Astrocyte (in vitro differentiated cells and primary cell): ENCODE data around the gene TMUB1. TPM values are rescaled to one million over a fixed set of nuclear protein-coding genes. Genes with fewer than 3 reads are reported as not detected.

Experiments
- DNase-seq: peaks from one replicate; pipeline ENCODE4 v3.0.0-alpha.2; 2010; ENCODE audit warnings: low read depth
- FAIRE-seq: peaks from 2 replicates; lab custom pipeline; 2011; peaks lifted over from hg19 to GRCh38; lab: Jason Lieb, UNC
- H2AFZ ChIP-seq: 2 replicates; pipeline ENCODE4 v1.6.0; 2012; ENCODE audit warnings: low read depth, low read length, inconsistent platforms
- H3K27ac ChIP-seq: 2 replicates; pipeline ENCODE4 v1.5.1; 2011; ENCODE audit warnings: low read depth, low read length, inconsistent platforms
- H3K27me3 ChIP-seq: 2 replicates; pipeline ENCODE4 v1.6.0; 2011; ENCODE audit warnings: low read length, inconsistent platforms; ENCODE audit not compliant: insufficient read depth
- H3K36me3 ChIP-seq: 2 replicates; pipeline ENCODE4 v1.5.1; 2011; ENCODE audit warnings: low read length, inconsistent platforms; ENCODE audit not compliant: insufficient read depth
- H3K4me1 ChIP-seq: 2 replicates; pipeline ENCODE4 v1.5.1; 2011; ENCODE audit warnings: low read length, inconsistent platforms; ENCODE audit not compliant: insufficient read depth
- H3K4me2 ChIP-seq: 2 replicates; pipeline ENCODE4 v1.6.0; 2012; ENCODE audit warnings: low read length, inconsistent platforms
- H3K4me3 ChIP-seq: 2 replicates; pipeline ENCODE4 v1.5.1; 2011; ENCODE audit warnings: low read depth, mild to moderate bottlenecking, low read length, inconsistent platforms; ENCODE audit not compliant: insufficient read depth
- H3K79me2 ChIP-seq: 2 replicates; pipeline ENCODE4 v1.6.0; 2012; ENCODE audit warnings: mild to moderate bottlenecking, low read length, inconsistent platforms; ENCODE audit not compliant: insufficient read depth
- H3K9ac ChIP-seq: 2 replicates; pipeline ENCODE4 v1.6.0; 2012; ENCODE audit warnings: mild to moderate bottlenecking, low read length, inconsistent platforms
- H3K9me3 ChIP-seq: 2 replicates; pipeline ENCODE4 v1.5.1; 2012; ENCODE audit warnings: low read depth, mild to moderate bottlenecking, low read length, inconsistent platforms; ENCODE audit not compliant: insufficient read depth
- H4K20me1 ChIP-seq: 2 replicates; pipeline ENCODE4 v1.6.0; 2012; ENCODE audit warnings: low read length, inconsistent platforms; ENCODE audit not compliant: insufficient read depth
- H3K27ac Mint-ChIP-seq: one replicate; pipeline ENCODE4 v1.8.0; 2021; ENCODE audit warnings: mild to moderate bottlenecking, mixed read lengths; ENCODE audit not compliant: unreplicated experiment
- H3K27me3 Mint-ChIP-seq: one replicate; pipeline ENCODE4 v1.8.0; 2021; ENCODE audit warnings: low read depth, mixed read lengths; ENCODE audit not compliant: unreplicated experiment
- H3K36me3 Mint-ChIP-seq: one replicate; pipeline ENCODE4 v1.8.0; 2021; ENCODE audit warnings: low read depth, mixed read lengths; ENCODE audit not compliant: unreplicated experiment
- H3K4me1 Mint-ChIP-seq: one replicate; pipeline ENCODE4 v1.8.0; 2021; ENCODE audit warnings: low read depth, mixed read lengths; ENCODE audit not compliant: unreplicated experiment
- H3K4me3 Mint-ChIP-seq: one replicate; pipeline ENCODE4 v1.8.0; 2021; ENCODE audit warnings: mild to moderate bottlenecking, moderate library complexity, mixed read lengths; ENCODE audit not compliant: unreplicated experiment
- H3K9me3 Mint-ChIP-seq: one replicate; pipeline ENCODE4 v1.8.0; 2021; ENCODE audit warnings: mild to moderate bottlenecking, mixed read lengths; ENCODE audit not compliant: unreplicated experiment
- CTCF ChIP-seq: IDR thresholded peaks from 2 replicates; pipeline ENCODE4 v1.5.1; 2011; ENCODE audit warnings: low read depth, mild to moderate bottlenecking, inconsistent platforms, low read length, moderate library complexity; ENCODE audit not compliant: insufficient read depth
- EZH2 ChIP-seq: IDR thresholded peaks from 2 replicates; pipeline ENCODE4 v1.6.1; 2012; ENCODE audit warnings: mild to moderate bottlenecking, low read length, inconsistent platforms; ENCODE audit not compliant: insufficient read depth
- total RNA-seq: library from RNA; stranded (reverse); gene quantifications from 2 replicates; pipeline ENCODE4 v1.2.1, GENCODE V29; 2021

Gene TMUB1
- total RNA-seq, 1 donor from 2014 or later: 42.9 TPM

DNA sequence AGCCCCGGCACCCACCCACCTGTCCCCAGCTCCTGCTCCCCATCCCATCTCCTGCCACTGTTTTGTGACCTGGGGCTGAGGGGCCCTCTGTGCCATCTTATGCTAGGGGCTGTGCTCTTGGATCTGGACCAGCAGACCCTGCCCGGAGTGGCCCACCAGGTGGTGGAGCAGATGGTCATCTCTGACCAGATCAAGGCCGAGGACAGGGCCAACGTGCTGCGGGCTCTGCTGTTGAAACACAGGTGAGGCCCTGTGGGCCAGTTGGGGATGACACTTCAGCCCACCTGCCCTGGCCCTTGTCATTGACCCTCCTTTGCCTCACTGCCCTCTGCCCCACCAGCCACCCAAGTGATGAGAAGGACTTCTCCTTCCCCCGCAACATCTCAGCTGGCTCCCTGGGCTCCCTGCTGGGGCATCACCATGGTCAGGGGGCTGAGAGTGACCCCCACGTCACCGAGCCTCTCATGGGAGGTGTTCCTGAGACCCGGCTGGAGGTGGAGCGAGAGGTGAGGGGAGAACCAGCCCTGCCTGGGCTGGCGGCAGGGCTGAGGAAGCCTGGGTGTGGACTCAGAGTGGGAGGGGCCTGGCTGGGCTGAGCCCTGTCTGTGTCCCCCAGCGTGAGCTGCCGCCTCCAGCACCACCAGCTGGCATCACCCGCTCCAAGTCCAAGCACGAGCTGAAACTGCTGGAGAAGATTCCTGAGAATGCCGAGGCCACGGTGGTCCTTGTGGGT, 13.3 kb downstream of the TMUB1 start:
- no peak overlapping the region for H2AFZ ChIP-seq
- Mint-ChIP-seq H3K4me1 (peaks cover 7% of the 10 kb centered on the region), H3K36me3 (peaks cover 14% of the 10 kb centered on the region), H3K27me3 (no peaks in the 10 kb centered on the region), H3K4me3 (no peak overlapping the region), H3K9me3 (no peaks in the 10 kb centered on the region), H3K27ac (peak overlapping the region; percentile 34)
- H3K4me3 ChIP-seq: no peak overlapping the region
- no peak for TF ChIP-seq EZH2
- TF ChIP-seq CTCF: no peak
- no peaks in the 10 kb centered on the region for H3K27me3 ChIP-seq
- H3K79me2 ChIP-seq: peaks cover 12% of the 10 kb centered on the region
- H3K4me1 ChIP-seq: no peaks in the 10 kb centered on the region
- FAIRE-seq (no peak), DNase-seq (no peak)
- H3K9me3 ChIP-seq: no peaks in the 10 kb centered on the region
- no peak overlapping the region for H3K27ac ChIP-seq
- peaks cover 39% of the 10 kb centered on the region for H3K36me3 ChIP-seq
- peaks cover 45% of the 10 kb centered on the region for H4K20me1 ChIP-seq
- no peak overlapping the region for H3K4me2 ChIP-seq
- no peak overlapping the region for H3K9ac ChIP-seq

DNA sequence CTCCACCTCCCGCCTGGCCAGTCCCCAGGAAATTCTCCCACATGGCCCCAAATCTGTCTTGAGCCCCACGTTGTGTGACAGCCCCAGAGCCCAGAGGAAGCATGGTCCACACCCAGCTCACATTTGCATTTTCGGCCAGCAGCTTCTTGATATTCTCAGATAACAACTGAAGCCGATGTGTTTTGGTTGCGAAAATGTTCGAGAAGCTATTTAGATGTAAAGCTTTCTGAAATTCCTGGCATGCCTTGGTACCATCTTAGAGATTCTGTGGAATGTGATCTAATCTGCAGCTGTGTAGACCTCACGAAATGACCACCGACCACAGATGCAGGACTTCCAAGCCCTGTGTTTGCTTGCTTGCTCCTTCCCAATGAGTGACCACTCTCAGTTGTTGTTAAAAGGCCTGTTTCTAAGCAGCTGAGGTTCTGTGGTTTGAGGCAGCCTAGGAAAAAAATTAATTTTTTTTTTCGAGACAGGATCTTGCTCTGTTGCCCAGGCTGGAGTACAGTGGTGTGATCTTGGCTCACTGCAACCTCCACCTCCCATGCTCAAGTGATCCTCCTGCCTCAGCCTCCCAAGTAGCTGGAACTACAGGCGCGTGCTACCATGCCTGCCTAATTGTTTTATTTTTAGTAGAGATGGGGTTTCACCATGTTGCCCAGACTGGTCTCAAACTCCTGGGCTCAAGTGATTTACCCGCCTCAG, 15.1 kb downstream of the TMUB1 start:
- peak overlapping the region; percentile 50 for H3K4me3 Mint-ChIP-seq
- Histone ChIP-seq H3K4me3 (no peak overlapping the region), H3K4me1 (peaks cover 6% of the 10 kb centered on the region), H3K27ac (no peak overlapping the region), H3K79me2 (peaks cover 24% of the 10 kb centered on the region), H4K20me1 (peaks cover 53% of the 10 kb centered on the region), H3K4me2 (no peak overlapping the region), H3K9me3 (no peaks in the 10 kb centered on the region), H3K9ac (no peak overlapping the region), H3K36me3 (peaks cover 33% of the 10 kb centered on the region), H3K27me3 (no peaks in the 10 kb centered on the region), H2AFZ (no peak overlapping the region)
- no peak for FAIRE-seq
- TF ChIP-seq CTCF (no peak), EZH2 (no peak)
- DNase-seq: peak; percentile 67
- H3K27me3 Mint-ChIP-seq: no peaks in the 10 kb centered on the region
- H3K27ac Mint-ChIP-seq: peak overlapping the region; percentile 64
- H3K9me3 Mint-ChIP-seq: no peaks in the 10 kb centered on the region
- peaks cover 11% of the 10 kb centered on the region for H3K36me3 Mint-ChIP-seq
- peaks cover 9% of the 10 kb centered on the region for H3K4me1 Mint-ChIP-seq
